Transverse colon (tissue), 4 donors: Measurements from ENCODE around the gene CDT1.

ENCODE experiments used
- EP300 ChIP-seq: sonication (generic); formaldehyde crosslinking; IDR thresholded peaks from one replicate; pipeline ENCODE4 v1.6.1; 2017; ENCODE audit warnings: antibody characterized with exemption, low read depth
- POLR2A ChIP-seq: fragments of 450-650 bp; IDR thresholded peaks from one replicate; pipeline ENCODE4 v1.6.1; 2016; ENCODE audit warnings: antibody characterized with exemption, mild to moderate bottlenecking, moderate library complexity
- POLR2AphosphoS5 ChIP-seq, 3 donors: sonication (generic); formaldehyde crosslinking; IDR thresholded peaks; one replicate each; pipeline ENCODE4 v1.6.1; 2016; ENCODE audit warnings: antibody characterized with exemption in 3 of 3
- TF ChIP-seq, protein P1 (sequence below), 5 experiments: fragments of 200-600 bp in 3 of 5; fragments of 450-650 bp in 2 of 5; sonication (generic) in 3 of 5; IDR thresholded peaks; 1 replicate in 2 of 5; 2 replicates in 3 of 5; pipeline ENCODE4 v1.5.1; 2016 to 2017; ENCODE audit warnings: antibody characterized with exemption in 5 of 5, inconsistent platforms in 3 of 5, mild to moderate bottlenecking in 2 of 5, moderate library complexity in 1 of 5

DNA sequence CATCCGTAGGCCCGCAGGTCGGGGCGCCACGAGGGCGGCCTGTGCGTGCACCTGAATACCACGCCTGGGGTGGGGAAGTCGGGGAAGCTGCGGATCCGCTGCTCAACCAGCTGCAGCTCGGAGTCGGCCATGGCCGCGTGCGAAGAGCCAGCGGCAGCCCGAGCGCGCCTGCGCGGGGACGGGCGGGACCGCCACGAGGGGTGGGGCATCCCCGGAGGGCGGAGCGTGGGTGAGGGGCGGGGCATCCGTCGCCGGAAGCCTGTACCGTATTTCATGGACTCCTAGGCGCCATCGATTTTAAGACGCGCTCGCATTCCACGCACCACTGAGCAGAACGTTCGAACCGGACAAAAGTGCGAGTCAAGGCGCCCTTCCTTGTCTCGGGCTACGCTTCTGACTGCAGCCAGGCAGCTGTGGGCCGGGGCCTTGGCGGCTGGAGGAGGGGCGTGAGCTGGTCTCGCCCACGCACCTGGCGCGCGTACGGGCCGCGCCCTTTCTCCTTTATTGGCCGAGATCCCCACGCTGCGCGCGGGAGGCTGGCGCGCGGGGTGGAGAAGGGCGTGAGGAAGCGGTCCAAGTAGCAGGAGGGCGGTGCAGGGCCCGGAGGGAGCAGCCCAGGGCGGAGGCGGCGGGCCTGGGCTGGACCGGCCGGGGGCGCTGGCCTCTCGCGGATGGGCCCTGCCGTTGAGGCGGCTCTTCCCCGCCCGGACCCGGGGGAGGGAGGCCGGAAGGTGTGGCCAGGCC is 8.4 kb downstream of the CDT1 start, which contains the start of gene APRT:
- TF ChIP-seq, protein P1, sequence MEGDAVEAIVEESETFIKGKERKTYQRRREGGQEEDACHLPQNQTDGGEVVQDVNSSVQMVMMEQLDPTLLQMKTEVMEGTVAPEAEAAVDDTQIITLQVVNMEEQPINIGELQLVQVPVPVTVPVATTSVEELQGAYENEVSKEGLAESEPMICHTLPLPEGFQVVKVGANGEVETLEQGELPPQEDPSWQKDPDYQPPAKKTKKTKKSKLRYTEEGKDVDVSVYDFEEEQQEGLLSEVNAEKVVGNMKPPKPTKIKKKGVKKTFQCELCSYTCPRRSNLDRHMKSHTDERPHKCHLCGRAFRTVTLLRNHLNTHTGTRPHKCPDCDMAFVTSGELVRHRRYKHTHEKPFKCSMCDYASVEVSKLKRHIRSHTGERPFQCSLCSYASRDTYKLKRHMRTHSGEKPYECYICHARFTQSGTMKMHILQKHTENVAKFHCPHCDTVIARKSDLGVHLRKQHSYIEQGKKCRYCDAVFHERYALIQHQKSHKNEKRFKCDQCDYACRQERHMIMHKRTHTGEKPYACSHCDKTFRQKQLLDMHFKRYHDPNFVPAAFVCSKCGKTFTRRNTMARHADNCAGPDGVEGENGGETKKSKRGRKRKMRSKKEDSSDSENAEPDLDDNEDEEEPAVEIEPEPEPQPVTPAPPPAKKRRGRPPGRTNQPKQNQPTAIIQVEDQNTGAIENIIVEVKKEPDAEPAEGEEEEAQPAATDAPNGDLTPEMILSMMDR (IDR thresholded peaks at IDR 0.05): peak in 4 of 5 experiments; percentile 20 to 51 (median 27)
- no peak for TF ChIP-seq EP300
- TF ChIP-seq POLR2A: peak; percentile 80
- peak; percentile 77 to 96 (median 84) for TF ChIP-seq POLR2AphosphoS5 (IDR thresholded peaks at IDR 0.05)
